Smooth muscle cell (in vitro differentiated cells): ENCODE measurements around the gene NT5C2. TPM values are rescaled to one million over a fixed set of nuclear protein-coding genes. Genes with fewer than 3 reads are reported as not detected.
"Not testable (repeated sequence)": the region's sequence is repeated elsewhere in the genome, so short reads cannot be mapped to it uniquely, and the experiment has no call there.

ENCODE experiments used
- DNase-seq: peaks from one replicate; lab custom pipeline; 2025; ENCODE audit not compliant: unreplicated experiment; lab: John Stamatoyannopoulos, UW
- H2AFZ ChIP-seq: fragments of 200-600 bp; sonication (generic); 2 replicates; pipeline ENCODE4 v1.6.0; 2016; ENCODE audit warnings: antibody characterized with exemption, low read depth, mild to moderate bottlenecking
- H3F3A ChIP-seq: fragments of 200-600 bp; sonication (generic); 2 replicates; pipeline ENCODE4 v1.6.0; 2017; ENCODE audit warnings: antibody characterized with exemption, low read depth
- H3K27ac ChIP-seq: fragments of 200-600 bp; sonication (generic); 2 replicates; pipeline ENCODE4 v1.5.1; 2016; ENCODE audit warnings: low read depth, mild to moderate bottlenecking
- H3K27me3 ChIP-seq: fragments of 200-600 bp; sonication (generic); 2 replicates; pipeline ENCODE4 v1.6.1; 2016; ENCODE audit warnings: low read depth, mild to moderate bottlenecking
- H3K36me3 ChIP-seq: fragments of 200-600 bp; sonication (generic); 2 replicates; pipeline ENCODE4 v1.5.1; 2016; ENCODE audit warnings: low read depth
- H3K4me1 ChIP-seq: fragments of 200-600 bp; sonication (generic); 2 replicates; pipeline ENCODE4 v1.5.1; 2016; ENCODE audit warnings: low read depth
- H3K4me2 ChIP-seq: fragments of 200-600 bp; sonication (generic); 2 replicates; pipeline ENCODE4 v1.6.0; 2016; ENCODE audit warnings: mild to moderate bottlenecking
- H3K4me3 ChIP-seq: fragments of 200-600 bp; sonication (generic); 2 replicates; pipeline ENCODE4 v1.5.1; 2016; ENCODE audit warnings: mild to moderate bottlenecking
- H3K79me2 ChIP-seq: fragments of 200-600 bp; sonication (generic); 2 replicates; pipeline ENCODE4 v1.6.0; 2016; ENCODE audit warnings: low read depth, mild to moderate bottlenecking
- H3K9ac ChIP-seq: fragments of 200-600 bp; sonication (generic); 2 replicates; pipeline ENCODE4 v1.6.0; 2016; ENCODE audit warnings: low read depth
- H3K9me3 ChIP-seq: fragments of 200-600 bp; sonication (generic); replicated peaks from 2 replicates; pipeline ENCODE4 v1.5.1; 2016; ENCODE audit warnings: low read depth
- H4K20me1 ChIP-seq: fragments of 200-600 bp; sonication (generic); 2 replicates; pipeline ENCODE4 v1.6.0; 2016; ENCODE audit warnings: low read depth
- WGBS: methylation state at CpG from one replicate; pipeline ENCODE4 v1.1.7; 2016; ENCODE audit warnings: low lambda C conversion rate; 5-methylcytosine and 5-hydroxymethylcytosine counted together
- polyA plus RNA-seq: library from polyadenylated mRNA; unstranded; fragments of >200 nt; fragmentation: Nextera tagmentation; extraction: Ambion mirVana; gene quantifications from 2 replicates; pipeline ENCODE4 v1.2.1, GENCODE V29; 2016
- total RNA-seq: library from RNA; depleted of rRNA; stranded (reverse); fragments of >200 nt; gene quantifications from 2 replicates; pipeline ENCODE4 v1.2.3, GENCODE V29; 2014
- TF ChIP-seq, protein P1 (sequence below): fragments of 200-600 bp; sonication (generic); IDR thresholded peaks from 2 replicates; pipeline ENCODE4 v1.5.1; 2017; ENCODE audit warnings: borderline replicate concordance, mild to moderate bottlenecking, antibody characterized with exemption; ENCODE audit not compliant: insufficient read depth, poor library complexity, severe bottlenecking

The NT5C2 gene
- total and polyA plus RNA-seq, 2 experiments from 2014 or later = 19.1 to 33.5 TPM

DNA sequence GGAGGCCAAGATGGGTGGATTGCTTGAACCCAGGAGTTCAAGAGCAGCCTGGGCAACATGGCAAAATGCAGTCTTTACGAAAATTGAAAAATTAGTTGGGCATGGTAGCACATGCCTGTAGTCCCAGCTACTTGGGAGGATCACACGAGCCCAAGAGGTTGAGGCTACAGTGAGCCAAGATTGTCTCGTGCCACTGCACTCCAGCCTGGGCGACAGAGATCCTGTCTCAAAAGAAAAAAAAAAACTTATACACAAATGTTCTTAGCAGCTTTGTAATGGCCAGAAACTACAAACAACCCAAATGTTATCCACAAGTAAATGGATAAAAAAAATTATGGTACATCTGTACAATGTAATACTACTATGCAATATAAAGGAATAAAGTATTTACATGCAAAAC lies 12.6 kb downstream of the NT5C2 start:
- no peak for DNase-seq
- H3K27me3 ChIP-seq = no peaks in the 10 kb centered on the region
- no peak overlapping the region for H3K4me3 ChIP-seq
- WGBS = 90% methylated on average over 4 of the region's 4 CpGs
- H3K36me3 ChIP-seq = peaks cover 4% of the 10 kb centered on the region
- no peak overlapping the region for H2AFZ ChIP-seq
- peaks cover 73% of the 10 kb centered on the region for H3K79me2 ChIP-seq
- peaks cover 7% of the 10 kb centered on the region for H3K4me1 ChIP-seq
- TF ChIP-seq, protein P1, sequence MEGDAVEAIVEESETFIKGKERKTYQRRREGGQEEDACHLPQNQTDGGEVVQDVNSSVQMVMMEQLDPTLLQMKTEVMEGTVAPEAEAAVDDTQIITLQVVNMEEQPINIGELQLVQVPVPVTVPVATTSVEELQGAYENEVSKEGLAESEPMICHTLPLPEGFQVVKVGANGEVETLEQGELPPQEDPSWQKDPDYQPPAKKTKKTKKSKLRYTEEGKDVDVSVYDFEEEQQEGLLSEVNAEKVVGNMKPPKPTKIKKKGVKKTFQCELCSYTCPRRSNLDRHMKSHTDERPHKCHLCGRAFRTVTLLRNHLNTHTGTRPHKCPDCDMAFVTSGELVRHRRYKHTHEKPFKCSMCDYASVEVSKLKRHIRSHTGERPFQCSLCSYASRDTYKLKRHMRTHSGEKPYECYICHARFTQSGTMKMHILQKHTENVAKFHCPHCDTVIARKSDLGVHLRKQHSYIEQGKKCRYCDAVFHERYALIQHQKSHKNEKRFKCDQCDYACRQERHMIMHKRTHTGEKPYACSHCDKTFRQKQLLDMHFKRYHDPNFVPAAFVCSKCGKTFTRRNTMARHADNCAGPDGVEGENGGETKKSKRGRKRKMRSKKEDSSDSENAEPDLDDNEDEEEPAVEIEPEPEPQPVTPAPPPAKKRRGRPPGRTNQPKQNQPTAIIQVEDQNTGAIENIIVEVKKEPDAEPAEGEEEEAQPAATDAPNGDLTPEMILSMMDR = no peak
- H3K4me2 ChIP-seq = no peak overlapping the region
- no peaks in the 10 kb centered on the region for H3F3A ChIP-seq
- peaks cover 92% of the 10 kb centered on the region for H4K20me1 ChIP-seq
- no peak overlapping the region for H3K9ac ChIP-seq
- no peaks in the 10 kb centered on the region for H3K9me3 ChIP-seq
- H3K27ac ChIP-seq = no peak overlapping the region

DNA sequence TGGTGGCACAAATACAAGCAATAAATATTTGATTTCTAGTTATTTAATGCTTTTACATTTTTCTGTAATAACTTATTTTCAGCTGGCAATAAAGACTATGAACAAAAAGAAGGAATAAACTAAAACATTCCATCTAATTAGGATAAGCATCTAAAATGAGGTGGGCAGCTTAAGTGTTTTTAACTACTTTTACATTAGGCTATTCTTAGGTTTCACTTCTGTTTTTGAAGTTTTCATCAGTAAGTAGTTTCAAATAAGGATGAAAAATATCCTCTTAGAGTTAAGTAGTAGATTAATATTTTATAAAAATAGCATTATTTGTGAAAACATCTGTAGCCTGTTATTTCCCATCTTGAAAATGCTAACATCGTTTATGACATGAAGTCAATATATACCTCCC lies 15.9 kb downstream of the NT5C2 start:
- Histone ChIP-seq H3K36me3 (peaks cover 11% of the 10 kb centered on the region), H3K79me2 (peaks cover 41% of the 10 kb centered on the region), H3F3A (no peaks in the 10 kb centered on the region), H4K20me1 (peaks cover 65% of the 10 kb centered on the region), H3K27me3 (no peaks in the 10 kb centered on the region), H3K27ac (no peak overlapping the region), H3K4me3 (no peak overlapping the region), H3K4me2 (no peak overlapping the region), H3K9ac (no peak overlapping the region), H3K9me3 (no peaks in the 10 kb centered on the region), H2AFZ (no peak overlapping the region), H3K4me1 (no peaks in the 10 kb centered on the region)
- WGBS = 90% methylated on average over 1 of the region's 1 CpG
- TF ChIP-seq, protein P1 = no peak
- DNase-seq = no peak

DNA sequence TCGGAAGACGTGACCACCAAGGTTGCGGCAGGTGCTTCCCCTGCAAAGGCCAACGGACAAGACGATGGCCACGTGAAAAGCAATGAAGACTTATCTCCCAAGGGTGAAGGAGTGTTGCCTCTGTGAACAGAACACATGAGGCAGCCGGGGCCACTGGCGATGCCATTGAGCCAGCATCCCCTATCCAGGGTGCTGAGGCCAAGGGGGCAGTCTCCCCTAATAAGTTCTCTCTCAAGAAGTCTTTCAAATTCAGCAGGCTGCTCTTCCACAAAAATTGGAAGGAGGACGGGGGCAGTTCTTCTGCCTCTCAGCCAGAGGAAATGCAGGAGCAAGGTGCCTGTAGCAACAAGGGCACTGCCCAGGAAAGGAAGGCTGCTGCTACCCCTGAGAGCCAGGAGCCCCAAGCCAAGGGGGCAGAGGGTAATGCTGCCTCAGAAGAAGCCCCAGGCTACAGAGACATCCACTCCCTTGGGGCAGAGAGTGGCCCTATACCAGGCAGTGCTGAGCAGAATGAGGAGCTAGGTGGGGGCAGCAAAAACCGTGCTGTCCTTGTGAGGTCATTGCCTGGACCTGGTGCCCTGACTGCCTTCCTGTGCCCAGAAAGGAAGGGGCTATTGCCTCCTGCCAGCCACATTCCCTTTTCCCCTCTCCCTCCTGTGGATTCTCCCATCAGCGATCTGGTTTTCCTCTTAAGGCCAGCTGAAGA lies 17.3 kb downstream of the NT5C2 start:
- no peak overlapping the region for H3K4me2 ChIP-seq
- TF ChIP-seq, protein P1 = no peak
- no peak overlapping the region for H3K9ac ChIP-seq
- no peak overlapping the region for H3K27ac ChIP-seq
- no peaks in the 10 kb centered on the region for H3K27me3 ChIP-seq
- no peaks in the 10 kb centered on the region for H3K4me1 ChIP-seq
- no peak overlapping the region for H3K4me3 ChIP-seq
- no peak for DNase-seq
- H3K9me3 ChIP-seq = no peaks in the 10 kb centered on the region
- no peak overlapping the region for H2AFZ ChIP-seq
- H3K36me3 ChIP-seq = peaks cover 11% of the 10 kb centered on the region
- H4K20me1 ChIP-seq = peaks cover 51% of the 10 kb centered on the region
- H3K79me2 ChIP-seq = peaks cover 32% of the 10 kb centered on the region
- WGBS = 95% methylated on average over 11 of the region's 11 CpGs
- H3F3A ChIP-seq = no peaks in the 10 kb centered on the region

DNA sequence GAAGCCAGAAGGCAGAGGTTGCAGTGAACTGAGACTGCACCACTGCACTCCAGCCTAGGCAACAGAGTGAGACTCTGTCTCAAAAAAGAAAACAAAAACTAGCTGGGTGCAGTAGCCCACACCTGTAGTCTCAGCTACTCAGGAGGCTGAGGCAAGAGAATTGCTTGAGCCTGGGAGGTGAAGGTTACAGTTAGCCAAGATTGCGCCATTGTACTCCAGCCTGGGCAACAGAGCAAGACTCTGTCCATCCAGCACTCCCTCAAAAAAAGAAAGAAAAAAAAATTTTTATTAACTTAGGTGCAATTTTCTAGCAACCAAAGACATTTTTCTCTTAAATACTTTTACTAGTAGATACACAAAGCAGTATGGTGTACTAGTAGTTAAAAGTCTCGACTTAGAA lies 18.7 kb downstream of the NT5C2 start:
- H2AFZ ChIP-seq, H3K36me3 ChIP-seq, H3K27me3 ChIP-seq, H3K27ac ChIP-seq, H3K9me3 ChIP-seq, DNase-seq, H3K4me3 ChIP-seq, H3K4me2 ChIP-seq, H3K4me1 ChIP-seq, H3F3A ChIP-seq, H3K9ac ChIP-seq: not testable (repeated sequence)
- WGBS = 99% methylated on average over 2 of the region's 2 CpGs
- Histone ChIP-seq H4K20me1 (peaks cover 42% of the 10 kb centered on the region), H3K79me2 (peaks cover 30% of the 10 kb centered on the region)
